GM19372 (cell line): ENCODE measurements around the gene ANKRD44.

Experiments used
- ATAC-seq: cut with Tn5 transposase; IDR thresholded peaks from one replicate; pipeline ENCODE4 v1.9.1; 2021; ENCODE audit warnings: mild to moderate bottlenecking, low read depth, moderate library complexity; ENCODE audit not compliant: unreplicated experiment

Gene ANKRD44

DNA sequence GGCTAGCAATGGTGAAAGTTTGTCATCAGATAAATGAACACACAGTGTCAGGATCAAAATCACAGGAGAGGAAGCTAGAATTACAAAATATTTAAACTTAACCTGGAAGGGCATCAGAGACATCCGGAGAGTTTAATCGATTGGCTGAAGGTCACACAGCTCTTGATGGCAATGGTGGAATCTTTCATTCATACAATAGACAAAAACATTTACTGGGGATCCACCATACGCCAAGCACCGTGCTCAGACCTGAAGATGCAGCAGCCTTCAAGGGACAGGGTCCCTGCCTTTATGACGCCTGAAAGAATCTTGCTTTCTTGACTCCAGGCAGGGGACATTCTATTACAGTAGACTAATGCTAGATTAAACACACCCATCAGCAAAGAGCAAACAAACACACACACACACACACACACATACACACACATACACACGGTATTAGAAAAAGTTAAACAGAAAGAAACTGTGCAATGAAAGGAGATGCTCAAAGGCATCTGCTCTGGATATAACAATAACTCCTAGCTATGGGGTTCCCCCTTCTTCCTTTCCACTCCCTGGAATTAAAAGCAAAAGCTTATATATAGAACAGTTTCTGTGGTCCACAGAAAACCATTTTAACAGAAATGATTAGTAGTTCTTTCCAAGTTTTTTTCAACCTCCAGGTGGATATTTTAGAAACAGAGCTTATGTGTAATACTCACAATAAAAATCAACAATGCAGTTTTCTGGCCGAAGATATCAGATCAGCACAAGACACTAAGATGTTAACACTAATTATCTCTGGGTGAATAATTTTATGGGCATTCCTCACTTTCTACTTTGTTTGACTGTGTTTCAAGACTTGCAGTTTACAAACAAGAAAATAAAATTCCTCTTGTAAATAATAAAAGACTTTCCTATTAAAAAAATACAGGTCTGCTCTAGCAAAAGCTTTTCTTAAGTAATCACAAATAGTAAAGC is 151.7 kb downstream of the ANKRD44 start:
- no peak for ATAC-seq

- ATAC-seq = no peak
Observed at GRCh38 chr2:197157879-197158537, 152.6 kb downstream of the ANKRD44 start.

- no peak for ATAC-seq
Observed at GRCh38 chr2:197156771-197157170, 153.8 kb downstream of the ANKRD44 start.

- ATAC-seq = peak; percentile 90
Observed at GRCh38 chr2:197152451-197153228, 157.9 kb downstream of the ANKRD44 start.

GRCh38 chr2:197149546-197149945 is 161.0 kb downstream of the ANKRD44 start:
- no peak for ATAC-seq

DNA sequence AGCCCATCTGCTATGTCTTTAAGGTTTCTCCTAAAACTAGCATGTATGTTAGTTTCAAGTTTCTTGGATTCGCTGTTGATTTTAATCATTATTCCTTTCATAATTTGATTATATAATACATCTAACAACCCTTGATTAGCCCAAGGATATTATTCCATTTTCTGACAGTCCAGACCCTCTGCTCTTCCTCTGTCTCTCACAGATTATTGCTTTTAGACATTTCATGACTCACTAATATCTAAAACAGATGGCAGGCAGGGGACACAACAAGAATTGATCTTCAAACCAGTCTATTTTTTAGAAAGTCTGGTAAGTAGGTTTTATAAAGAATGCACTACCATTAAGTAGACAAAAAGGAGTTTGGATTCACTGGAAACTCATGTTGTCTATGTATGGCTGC is 162.2 kb downstream of the ANKRD44 start:
- no peak for ATAC-seq

DNA sequence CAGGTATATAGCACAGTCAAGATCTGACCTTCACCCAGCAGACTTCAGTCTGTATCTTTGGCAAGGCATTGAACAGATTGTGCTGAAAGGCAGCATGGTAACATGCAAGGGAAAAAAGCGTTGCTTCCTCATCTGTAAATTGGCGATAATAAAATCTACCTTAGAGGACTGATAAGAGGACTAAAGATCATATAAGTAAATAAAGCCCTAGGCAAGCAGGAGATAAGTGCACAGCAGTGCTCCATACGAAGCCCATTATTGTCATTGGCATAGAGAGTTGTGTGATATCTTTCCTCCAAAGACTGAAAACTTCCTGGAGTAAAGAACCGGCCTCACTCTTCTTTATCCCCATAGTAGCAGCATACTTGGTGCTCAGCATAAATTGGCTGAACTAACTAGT is 162.6 kb downstream of the ANKRD44 start:
- no peak for ATAC-seq

- no peak for ATAC-seq
Observed at GRCh38 chr2:197146995-197147394, 163.6 kb downstream of the ANKRD44 start.

DNA sequence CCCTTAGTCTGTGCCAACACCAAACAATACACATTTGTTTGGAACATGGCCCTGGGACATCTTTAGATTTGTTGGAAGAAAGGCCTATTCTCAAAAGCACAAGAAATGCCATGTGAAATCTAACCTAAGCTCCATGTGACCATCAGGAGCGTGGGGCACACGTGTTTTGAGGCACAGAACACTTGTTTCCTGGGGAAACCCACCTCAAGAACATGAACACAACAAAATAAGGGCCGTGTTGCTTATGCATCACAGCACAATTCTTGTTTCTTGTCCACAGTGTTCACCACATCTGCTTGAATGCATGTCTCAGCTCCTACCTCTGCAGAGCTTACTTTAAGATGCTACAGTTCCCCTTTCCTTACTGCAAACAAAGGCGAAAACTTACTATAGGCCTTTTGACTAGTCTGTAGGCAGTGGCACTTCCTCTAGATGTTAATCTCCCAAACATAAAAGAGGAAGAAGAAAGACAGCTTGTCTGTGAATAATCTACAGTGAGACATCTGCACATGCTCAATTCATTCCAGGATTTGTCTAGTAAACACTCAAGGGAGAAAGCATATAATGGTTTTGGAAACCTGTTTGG is 165.0 kb downstream of the ANKRD44 start:
- ATAC-seq = peak; percentile 92

DNA sequence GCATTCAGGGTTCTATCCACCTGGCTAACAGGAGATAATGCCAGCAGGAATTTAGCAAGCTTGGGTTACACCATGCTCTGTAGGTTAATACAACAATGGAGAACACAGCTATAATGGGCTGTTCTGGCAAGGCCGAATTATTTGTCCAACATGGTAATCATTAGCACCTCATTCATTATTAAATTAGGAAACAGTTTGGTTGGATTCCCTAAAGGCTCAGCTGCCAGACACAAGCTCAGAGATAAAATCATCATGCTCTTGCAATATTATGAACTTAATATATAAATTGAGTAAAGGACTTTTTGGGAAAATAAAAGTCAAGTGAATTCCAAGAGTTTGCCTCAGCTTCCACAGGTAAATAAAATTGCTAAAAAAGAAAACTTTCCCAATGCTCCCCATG is 166.4 kb downstream of the ANKRD44 start:
- ATAC-seq = no peak

DNA sequence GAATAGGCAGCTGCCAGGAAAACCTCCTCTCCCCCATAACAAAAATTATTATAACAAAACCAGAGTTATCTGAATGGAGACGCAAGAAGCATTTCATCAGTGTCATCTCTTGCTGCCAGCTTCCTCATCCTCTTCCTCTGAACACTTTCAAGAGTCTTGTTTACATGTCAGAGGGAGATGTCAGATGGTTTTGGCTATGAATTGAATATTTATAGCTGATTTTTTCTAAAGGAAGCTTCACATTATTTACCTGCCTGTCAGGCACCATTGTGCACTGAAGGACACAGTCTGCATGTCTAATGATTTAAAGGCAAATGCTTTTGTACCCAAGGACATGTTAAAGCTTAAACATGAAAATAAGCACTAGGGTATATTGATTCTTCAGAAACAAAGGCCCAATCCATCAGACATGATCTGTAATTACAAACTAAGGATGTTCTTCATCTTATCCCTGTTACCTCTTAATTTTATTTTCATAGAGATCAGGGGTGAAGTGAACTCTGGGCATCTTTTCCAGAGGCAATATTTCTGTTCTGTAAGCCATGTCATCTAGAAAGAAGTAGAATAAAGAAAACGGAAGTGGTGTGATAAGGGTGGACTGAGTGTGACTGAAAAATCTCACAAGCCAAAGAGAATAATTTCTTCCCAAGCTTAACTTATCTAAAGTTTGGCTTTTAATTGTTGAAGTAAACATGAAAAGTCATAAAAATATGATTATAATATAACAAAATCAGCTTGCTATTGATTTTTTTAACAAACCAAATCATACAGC is 168.7 kb downstream of the ANKRD44 start:
- no peak for ATAC-seq

- no peak for ATAC-seq
Observed at GRCh38 chr2:197140045-197140444, 170.5 kb downstream of the ANKRD44 start.

DNA sequence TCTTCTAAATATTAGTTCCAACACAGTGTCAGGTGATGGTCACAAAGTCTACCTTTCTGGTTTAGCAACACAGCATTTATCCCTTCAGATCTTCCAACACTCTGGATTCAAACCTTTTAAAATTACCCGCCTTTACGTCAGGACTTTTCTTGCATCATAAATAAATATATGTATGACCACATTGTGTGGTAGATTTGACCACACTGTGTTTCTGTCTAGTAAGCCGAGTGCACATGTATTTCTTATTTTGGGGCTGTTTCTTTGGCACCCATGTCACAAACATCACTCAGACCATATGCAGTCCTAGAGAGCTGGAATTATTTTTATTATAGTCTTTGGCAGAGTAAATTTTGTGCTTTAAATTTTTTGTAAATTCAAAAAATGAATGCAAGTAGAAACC is 172.1 kb downstream of the ANKRD44 start:
- ATAC-seq = no peak

- ATAC-seq = no peak
Observed at GRCh38 chr2:197137826-197138477, 172.6 kb downstream of the ANKRD44 start.

GRCh38 chr2:197137231-197137630 is 173.3 kb downstream of the ANKRD44 start:
- no peak for ATAC-seq

GRCh38 chr2:197136452-197136851 is 174.1 kb downstream of the ANKRD44 start:
- ATAC-seq = no peak

- ATAC-seq = no peak
Observed at GRCh38 chr2:197135806-197136205, 174.8 kb downstream of the ANKRD44 start.

DNA sequence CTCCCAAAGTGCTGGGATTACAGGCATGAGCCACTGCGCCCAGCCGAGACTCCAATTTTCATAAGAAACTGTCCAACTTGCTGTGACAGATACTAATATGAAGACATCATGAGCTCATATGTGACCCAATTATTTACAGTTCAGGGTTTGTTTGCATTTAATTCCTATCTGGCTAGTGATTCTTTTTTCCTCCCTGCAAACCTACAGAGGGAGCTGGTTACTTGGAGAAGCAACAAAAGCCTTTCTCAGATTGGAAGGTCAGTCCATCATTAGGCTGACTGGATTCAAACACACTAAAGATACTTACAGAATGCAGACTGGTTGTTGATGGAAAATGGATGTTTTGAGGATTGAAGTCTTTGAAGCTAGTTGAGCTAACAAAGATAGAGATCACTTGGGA is 176.4 kb downstream of the ANKRD44 start:
- ATAC-seq = no peak

DNA sequence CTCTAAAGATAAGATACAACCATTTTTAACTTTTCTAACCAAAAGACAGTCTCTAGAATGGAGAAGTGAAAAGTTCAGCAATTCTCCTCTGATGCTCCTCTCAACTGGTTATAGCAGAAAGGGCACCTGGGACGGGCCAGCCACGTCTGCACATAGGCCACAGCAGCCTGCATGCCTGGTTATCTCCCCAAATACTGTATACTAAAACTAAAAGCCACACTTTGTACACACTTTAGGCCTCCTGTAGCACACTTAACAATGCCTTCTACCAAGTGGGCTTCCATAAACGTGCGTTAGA is 179.1 kb downstream of the ANKRD44 start:
- ATAC-seq = peak; percentile 65

GRCh38 chr2:197130318-197130717 is 180.3 kb downstream of the ANKRD44 start:
- ATAC-seq = peak; percentile 77
